ENCODE results near the gene IL22RA1.

IL22RA1 gene

DNA sequence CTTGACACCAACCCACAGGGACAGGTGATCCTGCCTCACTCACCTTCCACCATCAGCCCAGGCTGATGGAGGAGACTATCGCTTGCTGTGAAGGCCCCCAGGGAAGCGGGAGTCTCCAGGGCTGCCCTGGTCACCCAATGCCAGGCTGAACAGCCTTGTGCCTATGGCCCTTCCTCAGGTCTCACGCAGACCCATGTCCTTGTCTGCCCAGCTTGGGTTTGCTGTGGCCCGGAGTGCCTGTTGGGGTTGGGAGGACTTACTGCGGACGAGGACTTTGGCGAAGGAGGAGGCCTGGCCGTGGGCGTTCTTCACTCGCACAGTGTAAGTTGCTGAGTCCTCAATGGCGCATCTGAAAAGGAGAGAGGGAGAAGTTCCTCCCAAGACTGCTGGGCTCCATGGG, 45.3 kb downstream of the IL22RA1 start (continued):
- TF ChIP-seq CSRNP3 (CRISPR knock-in tag; IDR thresholded peaks at IDR 0.05), result no peak
- no peak for TF ChIP-seq TCF4 (CRISPR knock-in tag; IDR thresholded peaks at IDR 0.05; ENCODE audit: borderline replicate concordance)
- no peak for TF ChIP-seq PPARA (CRISPR knock-in tag; IDR thresholded peaks at IDR 0.05; ENCODE audit: borderline replicate concordance)
- no peak for TF ChIP-seq ZNF70 (CRISPR knock-in tag; IDR thresholded peaks at IDR 0.05)
- TF ChIP-seq ZFP3 (CRISPR knock-in tag; IDR thresholded peaks at IDR 0.05), result no peak
- TF ChIP-seq, protein P1, sequence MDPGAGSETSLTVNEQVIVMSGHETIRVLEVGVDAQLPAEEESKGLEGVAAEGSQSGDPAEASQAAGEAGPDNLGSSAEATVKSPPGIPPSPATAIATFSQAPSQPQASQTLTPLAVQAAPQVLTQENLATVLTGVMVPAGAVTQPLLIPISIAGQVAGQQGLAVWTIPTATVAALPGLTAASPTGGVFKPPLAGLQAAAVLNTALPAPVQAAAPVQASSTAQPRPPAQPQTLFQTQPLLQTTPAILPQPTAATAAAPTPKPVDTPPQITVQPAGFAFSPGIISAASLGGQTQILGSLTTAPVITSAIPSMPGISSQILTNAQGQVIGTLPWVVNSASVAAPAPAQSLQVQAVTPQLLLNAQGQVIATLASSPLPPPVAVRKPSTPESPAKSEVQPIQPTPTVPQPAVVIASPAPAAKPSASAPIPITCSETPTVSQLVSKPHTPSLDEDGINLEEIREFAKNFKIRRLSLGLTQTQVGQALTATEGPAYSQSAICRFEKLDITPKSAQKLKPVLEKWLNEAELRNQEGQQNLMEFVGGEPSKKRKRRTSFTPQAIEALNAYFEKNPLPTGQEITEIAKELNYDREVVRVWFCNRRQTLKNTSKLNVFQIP (CRISPR knock-in tag; IDR thresholded peaks at IDR 0.05; ENCODE audit: borderline replicate concordance, low read depth), result no peak
- TF ChIP-seq CREB5 (CRISPR knock-in tag; IDR thresholded peaks at IDR 0.05; ENCODE audit: low read depth), result no peak

- no peak for ATAC-seq
- TF ChIP-seq OSR1 (CRISPR knock-in tag; IDR thresholded peaks at IDR 0.05), result no peak
- no peak for TF ChIP-seq PPARA (CRISPR knock-in tag; IDR thresholded peaks at IDR 0.05; ENCODE audit: borderline replicate concordance)
- no peak for TF ChIP-seq CSRNP3 (CRISPR knock-in tag; IDR thresholded peaks at IDR 0.05)
Measured at GRCh38 chr1:24096739-24097103, 46.2 kb downstream of the IL22RA1 start.

- no peak for TF ChIP-seq ZC3H10 (CRISPR knock-in tag; IDR thresholded peaks at IDR 0.05)
- no peak for TF ChIP-seq ARNTL (CRISPR knock-in tag; IDR thresholded peaks at IDR 0.05; ENCODE audit: borderline replicate concordance, low read depth)
- TF ChIP-seq, protein P1 (CRISPR knock-in tag; IDR thresholded peaks at IDR 0.05; ENCODE audit: borderline replicate concordance, low read depth), result no peak
- TF ChIP-seq CSRNP3 (CRISPR knock-in tag; IDR thresholded peaks at IDR 0.05), result no peak
- TF ChIP-seq SNAI2 (CRISPR knock-in tag; IDR thresholded peaks at IDR 0.05), result no peak
- no peak for TF ChIP-seq RARB (CRISPR knock-in tag; IDR thresholded peaks at IDR 0.05)
- no peak for TF ChIP-seq PPARA (CRISPR knock-in tag; IDR thresholded peaks at IDR 0.05; ENCODE audit: borderline replicate concordance)
- no peak for TF ChIP-seq ZNF565 (CRISPR knock-in tag; conservative IDR thresholded peaks at IDR 0.05; ENCODE audit: low read depth)
- no peak for TF ChIP-seq PATZ1 (CRISPR knock-in tag; IDR thresholded peaks at IDR 0.05; ENCODE audit: borderline replicate concordance)
- no peak for TF ChIP-seq TSHZ2 (CRISPR knock-in tag; IDR thresholded peaks at IDR 0.05)
- no peak for TF ChIP-seq ESRRG (CRISPR knock-in tag; IDR thresholded peaks at IDR 0.05)
- TF ChIP-seq GLIS3 (CRISPR knock-in tag; IDR thresholded peaks at IDR 0.05), result no peak
- no peak for TF ChIP-seq OSR1 (CRISPR knock-in tag; IDR thresholded peaks at IDR 0.05)
- no peak for TF ChIP-seq TCF4 (CRISPR knock-in tag; IDR thresholded peaks at IDR 0.05; ENCODE audit: borderline replicate concordance)
- no peak for TF ChIP-seq CSDC2 (CRISPR knock-in tag; IDR thresholded peaks at IDR 0.05)
- TF ChIP-seq BACH2 (CRISPR knock-in tag; IDR thresholded peaks at IDR 0.05; ENCODE audit: borderline replicate concordance), result no peak
- no peak for TF ChIP-seq ZFP30 (CRISPR knock-in tag; IDR thresholded peaks at IDR 0.05)
- no peak for TF ChIP-seq ZNF70 (CRISPR knock-in tag; IDR thresholded peaks at IDR 0.05)
- TF ChIP-seq TOX (CRISPR knock-in tag; IDR thresholded peaks at IDR 0.05; ENCODE audit: borderline replicate concordance), result no peak
- peak; percentile 34; the same call in 1 of the 3 replicates for ATAC-seq
Measured at GRCh38 chr1:24096009-24096738, 46.8 kb downstream of the IL22RA1 start.

Data from SK-N-SH treated with all-trans-retinoic acid at 6 μM for 48 hours (cell line).